Skin of body (tissue), 2 donors: ENCODE data around the gene SLC18B1. TPM values are rescaled to one million over a fixed set of nuclear protein-coding genes. Genes with fewer than 3 reads are reported as not detected.
"Not testable (repeated sequence)": the region's sequence is repeated elsewhere in the genome, so short reads cannot be mapped to it uniquely, and the experiment has no call there.

ENCODE experiments used
- DNase-seq: peaks from one replicate; lab custom pipeline; 2025; lab: John Stamatoyannopoulos, UW
- total RNA-seq: library from RNA; depleted of rRNA; stranded (reverse); fragments of >200 nt; gene quantifications from one replicate; pipeline ENCODE4 v1.2.3, GENCODE V29; 2014

SLC18B1 gene
- total RNA-seq, 1 donor from 2014 or later: 15.7 TPM

- DNase-seq: no peak
These were observed 2.2 kb upstream of the SLC18B1 start for GRCh38 chr6:132800656-132801055.

GRCh38 chr6:132798869-132799538, 567 bp upstream of the SLC18B1 start:
- no peak for DNase-seq

GRCh38 chr6:132795461-132795860, 3.0 kb downstream of the SLC18B1 start:
- DNase-seq: no peak

- DNase-seq: no peak
These were observed 5.9 kb downstream of the SLC18B1 start for GRCh38 chr6:132792510-132792909.

- DNase-seq: no peak
These were observed 8.0 kb downstream of the SLC18B1 start for GRCh38 chr6:132790450-132790849.

- no peak for DNase-seq
These were observed 9.1 kb downstream of the SLC18B1 start for GRCh38 chr6:132789396-132789776.

GRCh38 chr6:132788658-132789395, 9.6 kb downstream of the SLC18B1 start:
- no peak for DNase-seq

- DNase-seq: no peak
These were observed 12.5 kb downstream of the SLC18B1 start for GRCh38 chr6:132785936-132786335.

GRCh38 chr6:132780770-132781371, 17.6 kb downstream of the SLC18B1 start:
- no peak for DNase-seq

- DNase-seq: not testable (repeated sequence)
These were observed 20.6 kb downstream of the SLC18B1 start for GRCh38 chr6:132777881-132778280.

- DNase-seq: no peak
These were observed 30.4 kb downstream of the SLC18B1 start for GRCh38 chr6:132768051-132768517.

GRCh38 chr6:132765560-132765959, 32.9 kb downstream of the SLC18B1 start:
- no peak for DNase-seq

- no peak for DNase-seq
These were observed 34.1 kb downstream of the SLC18B1 start for GRCh38 chr6:132764370-132764769.

- DNase-seq: no peak
These were observed 35.2 kb downstream of the SLC18B1 start for GRCh38 chr6:132763269-132763668.

GRCh38 chr6:132760256-132760655, 38.2 kb downstream of the SLC18B1 start:
- no peak for DNase-seq

- DNase-seq: no peak
These were observed 39.7 kb downstream of the SLC18B1 start for GRCh38 chr6:132758689-132759088.

- DNase-seq: no peak
These were observed 46.2 kb downstream of the SLC18B1 start for GRCh38 chr6:132752255-132752654.

GRCh38 chr6:132751828-132752227, 46.6 kb downstream of the SLC18B1 start:
- DNase-seq: no peak

GRCh38 chr6:132751306-132751705, 47.1 kb downstream of the SLC18B1 start:
- no peak for DNase-seq

- DNase-seq: no peak
These were observed 47.8 kb downstream of the SLC18B1 start for GRCh38 chr6:132750455-132751248.

GRCh38 chr6:132749111-132749510, 49.3 kb downstream of the SLC18B1 start:
- no peak for DNase-seq

- no peak for DNase-seq
These were observed 50.0 kb downstream of the SLC18B1 start for GRCh38 chr6:132748446-132748845.
